Renal pelvis (tissue), 4 donors: ENCODE results near the gene GRN. TPM values are rescaled to one million over a fixed set of nuclear protein-coding genes. Genes with fewer than 3 reads are reported as not detected.
"Not testable (repeated sequence)": the region's sequence is repeated elsewhere in the genome, so short reads cannot be mapped to it uniquely, and the experiment has no call there.

ENCODE experiments used
- DNase-seq: peaks from one replicate; pipeline ENCODE4 v3.0.0-alpha.2; 2013
- polyA plus RNA-seq, 3 donors: library from polyadenylated mRNA; unstranded; fragments of 120-200 nt; gene quantifications; one replicate each; pipeline ENCODE4 v1.2.1, GENCODE V29; 2013; ENCODE audit not compliant: insufficient read length in 3 of 3

The GRN gene
- polyA plus RNA-seq, 3 donors: 270 to 310 (median 292) TPM

DNA sequence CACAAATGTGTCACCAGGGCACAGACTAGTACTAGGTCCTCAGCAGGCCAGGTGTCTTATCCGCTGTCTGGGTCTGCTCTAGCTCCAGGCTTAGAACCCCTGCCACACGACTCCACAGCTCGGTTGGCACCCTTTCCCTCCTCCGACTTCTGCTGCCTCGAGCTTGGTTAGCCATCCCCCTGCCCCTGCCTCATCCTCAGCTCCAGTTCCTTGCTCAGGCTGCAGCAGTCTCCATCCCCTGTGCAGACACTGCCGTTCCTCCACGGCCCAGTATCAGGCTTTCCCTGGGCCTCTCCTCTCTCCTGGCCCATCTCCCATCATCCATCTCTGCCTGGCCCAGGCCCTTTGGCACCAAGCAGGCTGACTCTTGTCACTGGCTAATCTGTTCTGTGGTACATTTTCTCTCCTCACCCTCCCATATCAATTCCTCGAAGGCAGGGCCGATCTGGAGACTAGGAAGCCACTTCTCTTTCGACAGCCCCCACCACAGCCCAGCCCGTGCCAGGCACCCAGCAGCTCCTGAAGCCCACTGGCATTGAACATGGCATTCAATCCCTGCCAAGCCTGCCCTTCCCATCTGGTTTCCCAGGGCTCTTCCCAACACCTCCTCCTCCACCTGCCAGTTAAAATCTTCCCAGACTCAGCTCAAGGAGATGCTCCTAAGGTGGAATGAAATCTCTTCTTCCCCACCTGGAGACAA is 1.4 kb upstream of the GRN start:
- DNase-seq: no peak

DNA sequence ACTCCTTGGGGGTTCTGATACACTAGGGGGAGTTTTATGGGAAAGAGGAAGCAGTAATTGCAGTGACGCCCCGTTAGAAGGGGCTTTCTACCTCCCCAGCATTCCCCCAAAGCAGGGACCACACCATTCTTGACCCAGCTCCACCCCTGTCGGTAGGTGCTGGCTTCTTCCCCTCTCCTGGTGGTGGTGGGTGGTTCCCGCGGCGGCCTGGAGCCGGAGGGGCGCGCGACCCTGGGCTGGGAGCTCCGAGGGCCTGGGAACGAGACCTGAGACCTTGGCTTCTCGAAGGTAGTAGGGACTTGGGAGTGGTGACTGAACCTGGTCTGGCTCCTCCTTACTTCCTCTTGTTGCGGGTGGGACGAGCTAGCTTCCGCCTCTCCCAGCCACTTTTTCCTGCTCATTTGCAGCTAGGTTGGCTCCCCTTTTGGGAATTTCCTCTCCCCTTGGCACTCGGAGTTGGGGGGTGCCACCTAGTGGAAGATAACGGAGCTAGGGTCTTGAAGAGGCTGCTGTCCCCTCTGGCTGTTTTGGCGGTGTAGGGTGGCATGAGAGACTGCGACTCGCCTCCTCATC is 438 bp downstream of the GRN start:
- DNase-seq: peak; percentile 83

DNA sequence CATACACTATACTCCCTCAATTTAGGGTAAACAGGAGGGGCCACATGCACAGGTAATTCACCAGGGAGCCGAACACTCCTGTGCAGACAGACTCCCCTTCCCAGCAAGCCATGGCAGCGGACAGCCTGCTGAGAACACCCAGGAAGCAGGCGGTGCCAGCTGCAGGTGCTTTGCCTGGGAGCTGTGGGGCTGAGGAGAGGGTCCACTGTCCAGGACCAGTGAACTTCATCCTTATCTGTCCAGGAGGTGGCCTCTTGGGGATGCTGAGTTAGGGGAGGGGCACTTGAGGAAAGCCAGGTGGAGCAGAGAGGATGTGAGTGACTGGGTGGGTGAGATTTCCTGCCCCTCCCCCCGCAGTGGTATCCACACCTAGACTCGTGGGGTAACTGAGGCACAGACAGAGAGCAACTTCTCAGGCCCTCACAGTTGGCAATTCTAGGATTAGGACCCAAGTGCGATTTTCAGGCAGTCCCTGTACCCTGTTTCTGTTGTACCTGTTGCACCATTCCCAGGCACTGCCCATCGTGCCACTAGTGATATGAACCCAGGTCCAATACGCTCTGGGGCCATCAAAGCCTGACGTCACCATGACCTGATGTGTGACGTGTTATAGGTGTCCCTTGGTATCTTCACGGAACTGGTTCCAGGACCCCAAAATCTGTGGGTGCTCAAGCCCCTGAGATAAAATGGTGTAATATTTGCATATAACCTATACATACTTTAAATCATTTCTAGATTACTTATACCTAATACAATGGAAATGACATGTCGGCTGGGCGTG is 1.2 kb downstream of the GRN start:
- no peak for DNase-seq

DNA sequence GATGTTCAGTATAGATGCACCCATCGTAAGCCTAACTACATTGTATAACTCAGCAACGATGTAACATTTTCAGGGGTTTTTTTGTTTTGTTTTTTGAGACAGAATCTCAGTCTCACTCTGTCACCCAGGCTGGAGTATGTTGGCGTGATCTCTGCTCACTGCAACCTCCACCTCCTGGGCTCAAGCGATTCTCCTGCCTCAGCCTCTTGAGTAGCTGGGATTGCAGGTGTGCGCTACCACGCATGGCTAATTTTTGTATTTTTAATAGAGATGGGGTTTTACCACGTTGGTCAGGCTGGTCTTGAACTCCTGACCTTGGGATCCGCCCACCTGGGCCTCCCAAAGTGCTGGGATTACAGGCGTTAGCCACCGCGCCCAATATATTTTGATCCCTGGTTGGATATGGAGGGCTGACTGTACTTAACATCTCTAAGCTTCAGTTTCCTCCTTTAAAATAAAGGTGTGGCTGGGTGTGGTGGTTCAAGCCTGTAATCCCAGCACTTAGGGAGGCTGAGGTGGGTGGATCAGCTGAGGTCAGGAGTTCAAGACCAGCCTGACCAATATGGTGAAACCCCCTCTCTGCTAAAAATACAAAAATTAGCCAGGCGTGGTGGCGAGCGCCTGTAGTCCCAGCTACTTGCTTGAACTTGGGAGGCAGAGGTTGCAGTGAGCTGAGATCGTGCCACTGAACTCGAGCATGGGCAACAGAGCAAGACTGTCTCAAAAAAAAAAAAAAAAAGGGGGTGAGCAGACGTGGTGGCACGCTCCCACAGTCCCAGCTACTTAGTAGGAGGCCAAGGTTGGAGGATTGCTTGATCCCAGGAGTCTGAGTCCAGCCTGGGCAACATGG is 2.3 kb downstream of the GRN start:
- DNase-seq: not testable (repeated sequence)

DNA sequence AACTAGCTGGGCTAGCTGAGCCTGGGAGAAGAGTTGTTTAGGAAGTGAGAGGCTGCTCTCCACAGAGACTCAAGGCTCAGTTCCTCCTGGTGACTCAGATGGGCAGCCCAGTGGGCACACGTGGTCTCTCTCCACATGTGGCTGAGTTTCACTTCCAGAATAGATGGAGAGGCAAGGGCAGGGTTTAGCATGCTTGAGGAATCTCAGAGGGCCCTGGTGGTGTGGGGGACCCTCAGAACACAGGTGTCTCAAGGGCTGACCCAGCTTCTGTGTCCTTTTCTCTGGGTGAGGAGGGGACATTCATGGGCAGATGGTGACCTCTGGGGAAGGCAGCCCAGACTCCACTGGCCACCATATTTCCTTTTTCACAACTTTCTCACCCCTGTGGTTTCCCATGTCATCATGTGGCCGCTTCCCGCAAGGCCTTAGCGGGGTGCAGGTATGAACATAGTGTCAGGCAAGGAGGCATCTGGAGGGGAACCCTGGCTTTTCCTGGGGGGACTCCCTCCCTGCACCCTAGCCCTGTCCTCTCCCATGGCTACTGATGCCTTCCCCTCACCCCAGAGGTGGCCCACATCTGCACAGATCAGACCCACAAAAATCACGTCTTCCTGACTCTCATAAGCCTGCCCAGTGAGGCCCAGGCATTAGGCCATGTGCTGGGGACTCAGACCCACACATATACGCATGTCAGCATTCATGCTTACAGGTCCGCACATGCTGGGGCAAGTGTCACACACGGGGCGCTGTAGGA is 3.3 kb downstream of the GRN start:
- no peak for DNase-seq

DNA sequence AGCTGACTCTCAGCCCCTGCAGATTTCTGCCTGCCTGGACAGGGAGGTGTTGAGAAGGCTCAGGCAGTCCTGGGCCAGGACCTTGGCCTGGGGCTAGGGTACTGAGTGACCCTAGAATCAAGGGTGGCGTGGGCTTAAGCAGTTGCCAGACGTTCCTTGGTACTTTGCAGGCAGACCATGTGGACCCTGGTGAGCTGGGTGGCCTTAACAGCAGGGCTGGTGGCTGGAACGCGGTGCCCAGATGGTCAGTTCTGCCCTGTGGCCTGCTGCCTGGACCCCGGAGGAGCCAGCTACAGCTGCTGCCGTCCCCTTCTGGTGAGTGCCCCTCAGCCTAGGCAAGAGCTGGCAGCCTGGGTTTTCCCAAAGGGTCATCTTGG is 3.9 kb downstream of the GRN start:
- no peak for DNase-seq

DNA sequence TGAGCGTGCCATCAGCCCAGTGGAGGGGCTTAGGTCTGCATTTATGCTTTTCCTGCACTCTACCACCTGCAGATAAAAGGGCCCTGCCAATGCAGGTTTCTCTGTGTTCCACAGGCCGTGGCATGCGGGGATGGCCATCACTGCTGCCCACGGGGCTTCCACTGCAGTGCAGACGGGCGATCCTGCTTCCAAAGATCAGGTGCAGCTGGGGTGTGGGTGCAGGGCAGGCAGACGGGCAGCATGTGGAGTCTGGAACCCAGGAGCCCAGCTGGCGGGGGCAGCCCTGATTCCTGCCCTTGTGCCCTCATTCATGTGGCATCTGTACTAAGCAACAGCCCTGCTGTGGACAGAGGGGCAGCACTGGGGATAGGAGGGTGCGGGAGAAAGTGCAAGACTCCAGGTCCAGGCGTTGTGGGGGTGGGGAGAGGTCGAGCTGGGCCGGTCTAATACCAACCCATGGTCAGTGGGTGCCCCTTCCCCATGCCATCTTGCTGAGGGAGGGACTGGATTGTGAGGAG is 4.5 kb downstream of the GRN start:
- DNase-seq: no peak

DNA sequence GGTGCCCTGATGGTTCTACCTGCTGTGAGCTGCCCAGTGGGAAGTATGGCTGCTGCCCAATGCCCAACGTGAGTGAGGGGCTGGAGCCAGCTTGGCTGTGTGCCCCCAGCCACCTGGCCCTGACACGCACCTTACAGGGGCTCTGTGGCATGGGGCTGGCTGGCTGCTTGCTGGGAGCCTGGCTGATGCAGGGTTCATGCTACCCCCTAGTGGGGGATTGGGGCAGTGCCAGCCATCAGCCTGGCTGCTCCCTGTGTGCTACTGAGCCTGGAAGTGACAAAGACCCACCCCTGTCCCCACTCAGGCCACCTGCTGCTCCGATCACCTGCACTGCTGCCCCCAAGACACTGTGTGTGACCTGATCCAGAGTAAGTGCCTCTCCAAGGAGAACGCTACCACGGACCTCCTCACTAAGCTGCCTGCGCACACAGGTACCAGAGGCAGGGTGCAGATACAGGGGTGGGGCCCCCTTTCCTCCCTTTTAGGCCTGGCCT is 5.7 kb downstream of the GRN start:
- DNase-seq: no peak

DNA sequence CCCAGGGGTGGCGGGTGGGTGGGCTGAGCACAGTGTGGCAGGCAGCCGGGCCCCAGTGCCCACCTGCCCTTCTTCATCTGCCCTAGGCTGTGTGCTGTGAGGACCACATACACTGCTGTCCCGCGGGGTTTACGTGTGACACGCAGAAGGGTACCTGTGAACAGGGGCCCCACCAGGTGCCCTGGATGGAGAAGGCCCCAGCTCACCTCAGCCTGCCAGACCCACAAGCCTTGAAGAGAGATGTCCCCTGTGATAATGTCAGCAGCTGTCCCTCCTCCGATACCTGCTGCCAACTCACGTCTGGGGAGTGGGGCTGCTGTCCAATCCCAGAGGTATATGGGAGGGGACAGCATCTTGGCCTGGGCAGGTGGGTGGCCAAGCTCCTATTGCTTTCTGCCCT is 6.4 kb downstream of the GRN start:
- no peak for DNase-seq

DNA sequence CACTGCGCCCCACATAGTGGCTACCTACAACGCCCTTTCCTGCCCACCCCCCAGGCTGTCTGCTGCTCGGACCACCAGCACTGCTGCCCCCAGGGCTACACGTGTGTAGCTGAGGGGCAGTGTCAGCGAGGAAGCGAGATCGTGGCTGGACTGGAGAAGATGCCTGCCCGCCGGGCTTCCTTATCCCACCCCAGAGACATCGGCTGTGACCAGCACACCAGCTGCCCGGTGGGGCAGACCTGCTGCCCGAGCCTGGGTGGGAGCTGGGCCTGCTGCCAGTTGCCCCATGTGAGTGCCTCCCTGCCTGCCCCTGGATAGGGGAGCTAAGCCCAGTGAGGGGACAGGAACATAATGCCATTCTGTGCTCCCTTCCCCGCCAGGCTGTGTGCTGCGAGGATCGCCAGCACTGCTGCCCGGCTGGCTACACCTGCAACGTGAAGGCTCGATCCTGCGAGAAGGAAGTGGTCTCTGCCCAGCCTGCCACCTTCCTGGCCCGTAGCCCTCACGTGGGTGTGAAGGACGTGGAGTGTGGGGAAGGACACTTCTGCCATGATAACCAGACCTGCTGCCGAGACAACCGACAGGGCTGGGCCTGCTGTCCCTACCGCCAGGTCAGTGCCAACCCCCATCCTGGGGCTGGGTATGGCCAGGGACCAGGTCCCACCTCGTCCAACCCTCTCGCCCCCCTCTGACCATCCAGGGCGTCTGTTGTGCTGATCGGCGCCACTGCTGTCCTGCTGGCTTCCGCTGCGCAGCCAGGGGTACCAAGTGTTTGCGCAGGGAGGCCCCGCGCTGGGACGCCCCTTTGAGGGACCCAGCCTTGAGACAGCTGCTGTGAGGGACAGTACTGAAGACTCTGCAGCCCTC is 7.1 kb downstream of the GRN start:
- DNase-seq: no peak

DNA sequence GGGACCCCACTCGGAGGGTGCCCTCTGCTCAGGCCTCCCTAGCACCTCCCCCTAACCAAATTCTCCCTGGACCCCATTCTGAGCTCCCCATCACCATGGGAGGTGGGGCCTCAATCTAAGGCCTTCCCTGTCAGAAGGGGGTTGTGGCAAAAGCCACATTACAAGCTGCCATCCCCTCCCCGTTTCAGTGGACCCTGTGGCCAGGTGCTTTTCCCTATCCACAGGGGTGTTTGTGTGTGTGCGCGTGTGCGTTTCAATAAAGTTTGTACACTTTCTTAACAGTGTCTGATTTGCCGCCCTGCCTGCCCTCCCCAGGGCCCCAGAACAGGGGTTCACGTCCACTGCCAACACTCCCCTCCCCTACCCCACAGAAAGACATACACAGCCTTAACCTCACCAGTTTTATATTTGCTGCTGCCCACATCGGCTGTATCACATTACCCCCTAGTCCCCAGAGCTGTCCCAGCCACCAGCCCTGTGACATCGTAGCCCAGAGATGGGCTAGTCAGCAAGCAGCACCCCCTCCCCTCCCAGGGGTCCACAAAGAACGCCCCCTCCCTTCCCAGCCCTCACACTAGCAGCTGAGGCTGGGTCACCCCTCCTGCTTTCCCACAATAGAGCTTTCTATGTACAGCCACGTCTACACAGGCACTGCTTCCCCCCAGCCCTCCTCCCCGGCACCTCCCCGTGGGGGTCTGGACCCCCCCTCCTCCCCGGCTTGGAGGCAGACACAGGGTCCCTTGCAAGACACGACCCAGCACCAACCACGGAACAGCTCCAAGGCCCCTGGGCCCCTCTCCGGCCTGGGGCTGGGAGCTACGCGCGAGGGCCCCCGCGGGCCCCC is 7.9 kb downstream of the GRN start:
- DNase-seq: no peak

DNA sequence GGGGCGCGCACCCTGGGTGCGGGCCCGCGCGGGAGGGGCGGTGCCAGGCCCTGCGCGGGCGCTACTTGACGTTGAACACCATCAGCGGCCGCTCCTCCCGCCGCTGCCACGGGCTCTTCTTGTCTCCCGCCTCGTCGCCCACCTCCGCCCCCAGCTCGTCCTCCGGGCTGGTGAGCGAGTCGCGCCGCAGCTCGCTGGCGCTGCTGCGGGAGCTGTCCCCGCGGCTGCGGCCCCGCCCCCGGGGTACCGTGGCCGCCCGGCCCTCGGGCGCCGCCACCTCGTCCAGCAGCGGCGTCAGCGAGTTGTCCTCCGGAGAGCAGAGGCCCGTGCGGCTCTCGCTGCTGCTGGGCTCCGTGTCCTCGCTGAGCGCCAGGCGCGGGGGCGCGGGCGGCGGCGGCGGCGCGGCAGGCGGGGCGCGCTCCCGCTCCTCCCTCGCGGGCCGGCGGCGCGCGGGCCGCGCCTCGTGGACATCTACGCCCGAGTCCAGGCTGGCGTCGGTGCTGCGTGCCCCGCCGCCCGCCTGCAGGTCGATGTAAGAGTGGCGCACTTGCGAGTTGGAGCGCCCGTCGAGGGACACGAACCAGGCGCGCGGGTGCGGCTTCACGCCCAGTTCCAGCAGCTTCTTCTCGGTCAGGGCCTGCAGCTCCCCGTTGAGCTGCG is 8.7 kb downstream of the GRN start:
- DNase-seq: no peak

DNA sequence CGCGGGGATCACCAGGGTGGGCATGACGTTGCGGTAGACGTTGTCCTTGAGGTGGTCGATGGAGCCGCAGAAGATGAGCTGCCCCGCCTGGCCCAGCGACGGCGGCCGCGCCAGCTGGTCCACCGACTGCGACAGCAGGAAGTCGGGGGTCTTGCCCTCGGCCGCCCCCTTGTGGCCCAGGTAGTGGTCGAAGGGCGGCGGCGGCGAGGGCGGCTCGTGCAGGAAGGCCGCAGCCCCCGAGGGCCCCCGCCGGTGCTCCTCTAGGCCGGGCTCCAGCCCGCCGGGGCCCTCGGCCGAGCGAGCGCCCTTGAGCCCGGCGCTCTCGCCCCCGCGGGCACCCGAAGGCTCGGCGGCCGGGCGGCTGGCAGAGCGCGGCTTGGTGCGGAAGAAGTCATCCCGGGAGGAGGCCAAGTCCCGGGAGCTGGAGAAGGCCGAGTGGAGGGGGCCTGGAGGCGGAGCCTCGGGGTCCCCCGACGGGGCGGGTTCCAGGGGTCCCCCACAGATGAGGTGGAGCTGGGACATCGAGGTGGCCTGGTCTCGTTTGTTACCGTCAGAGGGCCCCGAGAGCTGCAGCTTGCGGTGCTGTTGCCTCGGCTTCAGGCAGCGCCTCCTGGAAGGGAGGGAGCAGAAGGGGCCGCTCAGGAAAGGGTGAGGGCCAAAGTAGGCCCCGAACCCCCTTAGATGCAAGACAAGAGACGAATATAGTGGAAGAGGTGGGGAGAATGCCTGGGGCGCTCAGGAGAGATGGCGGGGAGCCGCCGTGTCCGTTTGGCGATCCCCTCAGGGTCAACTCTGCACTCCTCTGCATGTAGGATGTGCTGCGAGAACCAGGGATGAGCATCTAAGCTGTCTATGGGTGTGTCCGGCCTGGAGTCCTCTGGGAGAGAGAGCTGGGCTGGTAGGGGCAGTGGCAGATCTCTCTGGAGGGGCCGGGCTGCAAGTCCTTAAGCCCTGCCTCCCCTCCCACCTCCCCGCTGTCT is 9.8 kb downstream of the GRN start:
- DNase-seq: no peak

DNA sequence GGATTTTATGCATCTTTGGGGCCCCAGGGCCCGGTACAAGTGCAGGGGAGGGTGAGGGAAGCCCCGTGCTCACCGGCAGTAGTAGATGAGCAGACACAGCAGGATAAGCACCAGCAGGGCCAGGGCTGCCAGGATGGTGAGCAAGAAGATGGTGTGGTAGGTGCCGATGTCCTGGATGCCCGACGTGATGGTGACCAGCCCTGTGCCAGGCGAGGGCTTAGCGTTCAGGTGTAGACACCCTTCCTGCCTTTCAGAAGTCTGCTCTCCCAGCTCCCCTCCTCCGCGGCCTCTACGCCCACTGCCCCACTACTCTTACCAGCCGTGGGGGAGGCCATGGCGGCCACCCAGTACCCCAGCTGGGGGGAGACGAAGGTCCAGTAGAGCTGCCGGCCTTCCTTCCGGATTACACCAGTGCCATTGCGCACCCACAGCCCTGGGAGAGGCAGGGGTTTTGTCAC is 10.6 kb downstream of the GRN start:
- DNase-seq: no peak

DNA sequence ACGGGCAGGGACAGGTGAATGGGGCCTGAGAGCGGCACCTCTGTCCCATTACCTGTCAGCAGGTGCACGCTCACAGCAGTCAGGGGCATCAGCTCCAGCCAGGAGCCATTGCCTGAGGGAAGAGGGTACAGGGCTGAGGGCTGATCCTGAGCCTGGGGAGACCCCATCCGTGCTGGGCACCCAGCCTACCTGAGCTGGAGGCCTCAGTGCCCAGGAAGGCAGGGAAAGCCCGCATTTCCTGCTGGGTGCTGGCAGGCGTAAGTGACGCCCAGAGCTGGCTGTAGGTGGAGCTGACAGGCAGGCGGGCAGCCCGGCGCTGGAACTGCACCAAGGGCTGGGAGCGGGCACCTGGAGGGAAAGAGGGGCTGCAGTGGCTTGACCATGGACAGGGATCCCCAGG is 11.1 kb downstream of the GRN start:
- DNase-seq: no peak

DNA sequence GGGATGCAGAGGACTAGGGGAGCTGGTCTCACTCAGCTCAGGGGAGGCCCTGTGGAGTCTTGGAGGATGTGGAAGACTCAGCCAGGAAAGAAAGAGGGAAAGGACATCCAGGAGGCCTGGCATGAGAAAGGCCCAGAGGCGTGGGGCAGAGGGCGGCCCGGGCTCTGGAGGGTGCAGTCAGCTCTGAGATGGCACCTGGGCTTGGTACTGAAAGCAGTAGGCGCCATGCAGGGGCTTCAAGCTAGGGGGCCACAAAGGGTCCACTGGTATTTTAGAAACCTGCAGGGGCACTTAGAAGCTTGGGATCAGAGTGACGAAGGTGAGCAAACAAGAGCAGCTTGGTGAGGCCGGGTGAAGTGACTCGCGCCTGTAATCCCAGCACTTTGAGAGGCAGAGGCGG is 13.0 kb downstream of the GRN start:
- no peak for DNase-seq

DNA sequence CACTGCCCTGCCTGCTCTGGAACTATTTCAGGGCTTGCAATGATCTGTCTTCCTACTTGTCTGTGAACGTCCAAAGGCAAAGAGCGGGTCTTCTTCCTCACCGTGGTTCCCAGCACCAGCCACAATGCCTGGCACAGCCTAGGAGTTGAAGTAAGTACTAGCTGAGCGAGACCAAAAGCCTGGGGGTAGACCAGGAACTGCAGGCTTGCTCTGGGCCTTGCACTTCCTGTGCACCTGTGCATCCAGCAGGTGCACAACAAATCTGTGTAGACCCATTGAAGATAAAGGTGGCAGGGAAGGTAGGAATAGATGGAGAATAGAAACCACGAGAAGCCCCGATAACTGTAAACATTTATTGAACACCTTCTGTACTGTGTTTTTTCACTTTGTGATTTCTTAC is 13.9 kb downstream of the GRN start:
- no peak for DNase-seq
